Bronchial epithelial cell (primary cell): ENCODE results near the gene TK2. TPM values are rescaled to one million over a fixed set of nuclear protein-coding genes. Genes with fewer than 3 reads are reported as not detected.

Experiments used
- DNase-seq: peaks from one replicate; pipeline ENCODE4 v3.0.0-alpha.2; 2010; ENCODE audit warnings: low read depth
- FAIRE-seq: peaks from 2 replicates; lab custom pipeline; 2011; peaks lifted over from hg19 to GRCh38; lab: Jason Lieb, UNC
- H3K27me3 ChIP-seq: 2 replicates; pipeline ENCODE4 v1.5.1; 2011; ENCODE audit warnings: low read length; ENCODE audit not compliant: control insufficient read depth, insufficient read depth
- H3K36me3 ChIP-seq: 2 replicates; pipeline ENCODE4 v1.5.1; 2011; ENCODE audit warnings: low read length; ENCODE audit not compliant: control insufficient read depth, insufficient read depth
- H3K4me3 ChIP-seq: 2 replicates; pipeline ENCODE4 v1.5.1; 2011; ENCODE audit warnings: mild to moderate bottlenecking, low read depth, low read length, control low read depth
- CTCF ChIP-seq: IDR thresholded peaks from 2 replicates; pipeline ENCODE4 v1.5.1; 2011; ENCODE audit warnings: mild to moderate bottlenecking, moderate library complexity, low read length, control low read depth, inconsistent platforms; ENCODE audit not compliant: insufficient read depth, severe bottlenecking
- total RNA-seq: library from RNA; depleted of rRNA; stranded (reverse); fragments of >200 nt; gene quantifications from 2 replicates; pipeline ENCODE4 v1.2.1, GENCODE V29; 2014

TK2 gene
- total RNA-seq, 1 donor from 2014 or later: 8.7 TPM

DNA sequence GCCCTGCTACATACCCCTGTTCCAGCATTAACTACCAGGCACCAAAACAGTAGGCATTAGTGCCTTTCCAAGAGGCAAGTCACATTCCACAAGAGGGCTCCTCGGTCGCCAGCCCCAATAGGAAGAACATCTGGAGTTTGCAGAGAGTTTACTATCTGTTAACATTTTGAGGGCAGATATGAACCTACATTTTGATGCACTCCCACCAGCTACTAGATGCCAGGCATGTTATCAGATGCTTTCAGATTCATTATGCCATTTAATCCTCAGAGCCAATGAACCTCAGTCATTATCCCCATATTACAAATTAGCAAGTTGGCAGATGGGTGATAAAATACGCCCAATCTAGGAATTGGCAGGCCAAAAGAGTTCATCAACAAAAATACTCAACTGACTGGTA, 25.1 kb upstream of the TK2 start:
- H3K4me3 ChIP-seq: no peak overlapping the region
- DNase-seq: no peak
- H3K36me3 ChIP-seq: no peaks in the 10 kb centered on the region
- peaks cover 15% of the 10 kb centered on the region for H3K27me3 ChIP-seq
- FAIRE-seq: no peak
- no peak for TF ChIP-seq CTCF

- H3K4me3 ChIP-seq: no peak overlapping the region
- peaks cover 15% of the 10 kb centered on the region for H3K27me3 ChIP-seq
- TF ChIP-seq CTCF: no peak
- no peaks in the 10 kb centered on the region for H3K36me3 ChIP-seq
- no peak for FAIRE-seq
- no peak for DNase-seq
Observed at GRCh38 chr16:66574531-66574930, 24.6 kb upstream of the TK2 start.

DNA sequence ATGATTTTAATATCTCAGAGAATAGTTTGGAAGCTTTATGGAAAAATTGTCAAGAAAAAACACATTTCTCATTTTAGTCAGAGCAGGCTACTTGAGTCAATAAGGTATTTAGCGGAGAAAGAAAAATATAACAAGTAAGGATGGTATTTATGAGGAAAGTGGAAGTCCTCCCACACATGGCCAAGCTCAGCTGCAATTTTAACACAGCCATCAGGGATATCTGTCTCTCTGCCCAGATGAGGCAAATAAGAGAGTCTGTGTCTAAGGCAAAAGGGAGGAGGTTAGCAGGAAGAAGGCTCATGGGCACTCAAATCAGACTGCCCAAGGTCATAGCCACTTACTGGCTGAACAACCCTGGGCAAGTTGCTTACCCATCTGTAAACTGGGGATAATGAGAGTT, 24.2 kb upstream of the TK2 start:
- H3K36me3 ChIP-seq: no peaks in the 10 kb centered on the region
- H3K4me3 ChIP-seq: no peak overlapping the region
- TF ChIP-seq CTCF: no peak
- peaks cover 12% of the 10 kb centered on the region for H3K27me3 ChIP-seq
- no peak for FAIRE-seq
- DNase-seq: no peak

- Histone ChIP-seq H3K36me3 (no peaks in the 10 kb centered on the region), H3K27me3 (no peaks in the 10 kb centered on the region), H3K4me3 (no peak overlapping the region)
- FAIRE-seq: no peak
- DNase-seq: no peak
- TF ChIP-seq CTCF: no peak
Observed at GRCh38 chr16:66572356-66572755, 22.4 kb upstream of the TK2 start.

DNA sequence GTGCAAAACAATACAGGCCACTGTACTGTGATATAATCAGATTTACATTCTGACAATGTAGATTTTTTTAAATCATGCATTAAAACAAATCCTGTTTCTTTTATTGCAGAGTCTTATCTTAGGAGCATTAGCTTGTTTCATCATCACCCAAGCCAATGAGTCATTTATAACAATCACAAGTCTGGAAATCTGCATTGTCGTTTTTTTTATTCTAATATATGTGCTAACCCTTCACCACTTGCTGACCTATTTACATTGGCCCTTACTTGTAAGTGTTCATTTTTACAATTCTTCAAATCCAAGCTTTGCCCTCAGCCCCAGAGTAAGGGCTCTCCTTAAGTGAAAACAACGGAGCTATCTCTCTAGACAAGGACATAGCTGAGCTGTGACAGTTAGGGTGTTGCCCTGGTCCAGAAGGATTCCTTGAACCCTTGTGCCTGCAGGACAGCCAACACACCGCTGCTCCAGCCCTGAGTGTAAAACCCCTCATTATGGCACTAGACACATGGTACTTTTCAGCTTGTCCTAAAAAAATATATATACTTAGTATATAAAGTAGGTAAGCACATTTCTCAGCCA, 20.0 kb upstream of the TK2 start:
- TF ChIP-seq CTCF: no peak
- FAIRE-seq (no peak), DNase-seq (peak; percentile 84)
- Histone ChIP-seq H3K27me3 (no peaks in the 10 kb centered on the region), H3K36me3 (peaks cover 2% of the 10 kb centered on the region), H3K4me3 (no peak overlapping the region)

DNA sequence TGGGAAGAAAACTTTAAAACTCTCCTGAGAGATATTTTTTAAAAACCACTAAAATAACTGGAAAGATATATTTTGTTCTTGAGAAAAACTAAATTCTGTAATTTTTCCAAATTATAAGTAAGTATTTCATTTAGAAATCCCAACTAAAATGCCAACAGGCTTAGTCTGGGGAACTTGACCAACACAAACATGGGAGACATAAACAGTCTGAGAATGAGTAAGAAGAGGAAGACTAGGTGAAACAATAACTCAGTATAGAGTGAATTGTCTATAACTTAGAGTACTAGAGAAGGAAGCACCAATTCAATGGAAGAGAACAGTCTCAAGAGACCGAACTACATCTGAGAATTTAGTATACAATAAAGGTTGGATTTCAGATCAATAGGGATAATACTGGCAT, 19.2 kb upstream of the TK2 start:
- Histone ChIP-seq H3K27me3 (no peaks in the 10 kb centered on the region), H3K36me3 (peaks cover 2% of the 10 kb centered on the region), H3K4me3 (no peak overlapping the region)
- peak; percentile 40 for DNase-seq
- FAIRE-seq: no peak
- no peak for TF ChIP-seq CTCF
